Breast epithelium (tissue), 3 donors: ENCODE measurements around the gene PTGFRN.

ENCODE experiments used
- CTCF ChIP-seq, 3 donors: fragments of 450-650 bp; IDR thresholded peaks; one replicate each; pipeline ENCODE4 v1.5.1; 2016 to 2017; ENCODE audit warnings: antibody characterized with exemption in 3 of 3, mild to moderate bottlenecking in 3 of 3, moderate library complexity in 3 of 3
- POLR2AphosphoS5 ChIP-seq, 3 donors: sonication (generic); formaldehyde crosslinking; IDR thresholded peaks; one replicate each; pipeline ENCODE4 v1.6.1; 2017; ENCODE audit warnings: antibody characterized with exemption in 3 of 3

GRCh38 chr1:116991171-116991845 is 81.6 kb downstream of the PTGFRN start:
- TF ChIP-seq CTCF (IDR thresholded peaks at IDR 0.05) (no peak), POLR2AphosphoS5 (IDR thresholded peaks at IDR 0.05) (no peak)
